Activated CD8-positive, alpha-beta T cell treated with anti-CD3 and anti-CD28 coated beads for 36 hours (primary cell): Measurements from ENCODE around the gene TMEM132D. TPM values are rescaled to one million over a fixed set of nuclear protein-coding genes. Genes with fewer than 3 reads are reported as not detected.
A peak's percentile ranks its signal among the peaks of the same experiment; 100 is the strongest.
"Not testable (repeated sequence)": the region's sequence is repeated elsewhere in the genome, so short reads cannot be mapped to it uniquely, and the experiment has no call there.

Source experiments
- ATAC-seq: fragments of 200-7000 bp; cut with Tn5 transposase; one replicate; pipeline ENCODE4 v1.10.0; 2021; ENCODE audit warnings: mild to moderate bottlenecking, moderate library complexity
- CTCF ChIA-PET: fragments of 350-600 bp; sonication (Branson Sonifier 250); formaldehyde crosslinking; loops from one replicate; lab custom pipeline; 2021; ENCODE audit warnings: antibody characterized with exemption; lab: Charles Lee
- POLR2A ChIA-PET: fragments of 350-600 bp; sonication (Branson Sonifier 250); formaldehyde crosslinking; loops from one replicate; lab custom pipeline; 2021; ENCODE audit warnings: antibody characterized with exemption; lab: Charles Lee
- DNase-seq: peaks from one replicate; pipeline ENCODE4 v3.0.0-alpha.2; 2020
- H3K27ac Mint-ChIP-seq: one replicate; pipeline ENCODE4 v1.8.0; 2021; ENCODE audit warnings: mild to moderate bottlenecking, mixed read lengths
- H3K27me3 Mint-ChIP-seq: one replicate; pipeline ENCODE4 v1.8.0; 2021; ENCODE audit warnings: mixed read lengths
- H3K36me3 Mint-ChIP-seq: one replicate; pipeline ENCODE4 v1.8.0; 2021; ENCODE audit warnings: low read depth, mixed read lengths
- H3K4me1 Mint-ChIP-seq: one replicate; pipeline ENCODE4 v1.8.0; 2021; ENCODE audit warnings: low read depth, mixed read lengths
- H3K4me3 Mint-ChIP-seq: one replicate; pipeline ENCODE4 v1.8.0; 2021; ENCODE audit warnings: mild to moderate bottlenecking, moderate library complexity, mixed read lengths
- H3K9me3 Mint-ChIP-seq: one replicate; pipeline ENCODE4 v1.8.0; 2021; ENCODE audit warnings: mixed read lengths
- CTCF ChIP-seq: fragments of 200-600 bp; IDR thresholded peaks from one replicate; pipeline ENCODE4 v1.8.0; 2022; ENCODE audit warnings: antibody characterized with exemption, mild to moderate bottlenecking
- intact Hi-C: fragments of 100-400 bp; cut with micrococcal nuclease; formaldehyde crosslinking; loops from one replicate; pipeline ENCODE4 v1.10.0; 2022
- total RNA-seq, 2 experiments: library from RNA; stranded (reverse); gene quantifications; one replicate each; pipeline ENCODE4 v1.2.3, GENCODE V29; 2021

The TMEM132D gene
- total RNA-seq, 2 experiments from 2014 or later, result not detected

GRCh38 chr12:129195081-129195480, 708.7 kb downstream of the TMEM132D start:
- H3K4me3 Mint-ChIP-seq, result no peak overlapping the region
- ATAC-seq (no peak), DNase-seq (no peak)
- ChIA-PET CTCF (interaction anchor here (0.9 kb wide), 1 partner anchor 9 kb away, joined by 3 read pairs; no protein-coding TSS in a partner anchor), POLR2A (no interaction called here)
- H3K4me1 Mint-ChIP-seq, result no peaks in the 10 kb centered on the region
- no peak for TF ChIP-seq CTCF
- intact Hi-C loops, result no loop called here
- peaks cover 15% of the 10 kb centered on the region for H3K9me3 Mint-ChIP-seq
- H3K36me3 Mint-ChIP-seq, result no peaks in the 10 kb centered on the region
- no peaks in the 10 kb centered on the region for H3K27me3 Mint-ChIP-seq
- no peak overlapping the region for H3K27ac Mint-ChIP-seq

- H3K4me3 Mint-ChIP-seq, result no peak overlapping the region
- ChIA-PET CTCF (no interaction called here), POLR2A (no interaction called here)
- H3K36me3 Mint-ChIP-seq, result no peaks in the 10 kb centered on the region
- no peaks in the 10 kb centered on the region for H3K27me3 Mint-ChIP-seq
- H3K9me3 Mint-ChIP-seq, result peaks cover 9% of the 10 kb centered on the region
- no peaks in the 10 kb centered on the region for H3K4me1 Mint-ChIP-seq
- intact Hi-C loops, result loop anchor here (5.0 kb wide), 2 partner anchors 719 to 819 kb away; no protein-coding TSS in a partner anchor
- ATAC-seq, result no peak
- no peak overlapping the region for H3K27ac Mint-ChIP-seq
- peak; percentile 85 for TF ChIP-seq CTCF
- DNase-seq, result peak; percentile 42
These were observed 710.5 kb downstream of the TMEM132D start for GRCh38 chr12:129193263-129193871.

- ATAC-seq (no peak), DNase-seq (no peak)
- Mint-ChIP-seq H3K27me3 (no peaks in the 10 kb centered on the region), H3K4me1 (no peaks in the 10 kb centered on the region), H3K9me3 (peaks cover 10% of the 10 kb centered on the region), H3K4me3 (no peak overlapping the region), H3K27ac (no peak overlapping the region), H3K36me3 (no peaks in the 10 kb centered on the region)
- intact Hi-C loops, result loop anchor here (5.0 kb wide), 2 partner anchors 721 to 821 kb away; no protein-coding TSS in a partner anchor
- ChIA-PET CTCF (no interaction called here), POLR2A (interaction anchor here (0.7 kb wide), 1 partner anchor 24 kb away, joined by 5 read pairs; no protein-coding TSS in a partner anchor)
- no peak for TF ChIP-seq CTCF
These were observed 713.0 kb downstream of the TMEM132D start for GRCh38 chr12:129190827-129191226.

- DNase-seq, H3K27me3 Mint-ChIP-seq, H3K27ac Mint-ChIP-seq, H3K36me3 Mint-ChIP-seq, ATAC-seq, H3K4me3 Mint-ChIP-seq, H3K4me1 Mint-ChIP-seq, POLR2A ChIA-PET, CTCF ChIA-PET: not testable (repeated sequence)
- peaks cover 10% of the 10 kb centered on the region for H3K9me3 Mint-ChIP-seq
- intact Hi-C loops, result loop anchor here (5.0 kb wide), 2 partner anchors 722 to 822 kb away; no protein-coding TSS in a partner anchor
These were observed 713.9 kb downstream of the TMEM132D start for GRCh38 chr12:129189879-129190278.

GRCh38 chr12:129186952-129187351, 716.9 kb downstream of the TMEM132D start:
- no peak for ATAC-seq
- no peaks in the 10 kb centered on the region for H3K4me1 Mint-ChIP-seq
- POLR2A ChIA-PET, result no interaction called here
- intact Hi-C loops, result no loop called here
- H3K9me3 Mint-ChIP-seq, result peaks cover 1% of the 10 kb centered on the region
- DNase-seq, result no peak
- H3K27ac Mint-ChIP-seq, result no peak overlapping the region
- H3K27me3 Mint-ChIP-seq, result no peaks in the 10 kb centered on the region
- CTCF ChIA-PET, result no interaction called here
- no peaks in the 10 kb centered on the region for H3K36me3 Mint-ChIP-seq
- no peak overlapping the region for H3K4me3 Mint-ChIP-seq
- TF ChIP-seq CTCF, result no peak
